ENCODE measurements around the gene MYO3B. TPM values are rescaled to one million over a fixed set of nuclear protein-coding genes. Genes with fewer than 3 reads are reported as not detected.
"Not testable (repeated sequence)": the region's sequence is repeated elsewhere in the genome, so short reads cannot be mapped to it uniquely, and the experiment has no call there.

MYO3B gene
- total RNA-seq, 1 donor from 2014 or later: not detected

GRCh38 chr2:170464268-170464667, 286.3 kb downstream of the MYO3B start:
- Histone ChIP-seq H3K4me1 (no peaks in the 10 kb centered on the region), H3K9me3 (no peaks in the 10 kb centered on the region), H3K27ac (no peak overlapping the region), H3K36me3 (no peaks in the 10 kb centered on the region), H3K27me3 (ENCODE audit: low read depth) (no peaks in the 10 kb centered on the region), H3K4me3 (no peak overlapping the region)
- ATAC-seq (no peak), DNase-seq (no peak)
- intact Hi-C loops (cut with DNase I): no loop called here
- TF ChIP-seq CTCF (IDR thresholded peaks at IDR 0.05): no peak

- H3K9me3 ChIP-seq: no peaks in the 10 kb centered on the region
- no peaks in the 10 kb centered on the region for H3K36me3 ChIP-seq
- no peak for ATAC-seq
- no peak for DNase-seq
- no peak overlapping the region for H3K27ac ChIP-seq
- no peaks in the 10 kb centered on the region for H3K4me1 ChIP-seq
- no peaks in the 10 kb centered on the region for H3K27me3 ChIP-seq (ENCODE audit: low read depth)
- no peak for TF ChIP-seq CTCF (IDR thresholded peaks at IDR 0.05)
- no peak overlapping the region for H3K4me3 ChIP-seq
- intact Hi-C loops (cut with DNase I): no loop called here
Measured at GRCh38 chr2:170465241-170465640, 287.3 kb downstream of the MYO3B start.

GRCh38 chr2:170466632-170467031, 288.7 kb downstream of the MYO3B start:
- intact Hi-C loops (cut with DNase I): no loop called here
- DNase-seq: no peak
- ATAC-seq: no peak
- Histone ChIP-seq H3K4me3 (no peak overlapping the region), H3K27me3 (ENCODE audit: low read depth) (no peaks in the 10 kb centered on the region), H3K27ac (no peak overlapping the region), H3K9me3 (no peaks in the 10 kb centered on the region), H3K4me1 (no peaks in the 10 kb centered on the region), H3K36me3 (no peaks in the 10 kb centered on the region)
- TF ChIP-seq CTCF (IDR thresholded peaks at IDR 0.05): no peak

- Histone ChIP-seq H3K4me1 (no peaks in the 10 kb centered on the region), H3K27ac (no peak overlapping the region), H3K27me3 (ENCODE audit: low read depth) (no peaks in the 10 kb centered on the region), H3K4me3 (no peak overlapping the region), H3K36me3 (no peaks in the 10 kb centered on the region), H3K9me3 (no peaks in the 10 kb centered on the region)
- no peak for DNase-seq
- TF ChIP-seq CTCF (IDR thresholded peaks at IDR 0.05): no peak
- no peak for ATAC-seq
- intact Hi-C loops (cut with DNase I): no loop called here
Measured at GRCh38 chr2:170467568-170468422, 289.8 kb downstream of the MYO3B start.

- no peak for TF ChIP-seq CTCF (IDR thresholded peaks at IDR 0.05)
- H3K4me1 ChIP-seq: no peaks in the 10 kb centered on the region
- no peak overlapping the region for H3K4me3 ChIP-seq
- no peaks in the 10 kb centered on the region for H3K36me3 ChIP-seq
- H3K9me3 ChIP-seq: no peaks in the 10 kb centered on the region
- intact Hi-C loops (cut with DNase I): no loop called here
- H3K27me3 ChIP-seq (ENCODE audit: low read depth): no peaks in the 10 kb centered on the region
- no peak overlapping the region for H3K27ac ChIP-seq
- DNase-seq (no peak), ATAC-seq (no peak)
Measured at GRCh38 chr2:170468557-170468956, 290.6 kb downstream of the MYO3B start.

- H3K36me3 ChIP-seq; ATAC-seq; H3K4me1 ChIP-seq; H3K4me3 ChIP-seq; H3K9me3 ChIP-seq; intact Hi-C loops (cut with DNase I); DNase-seq; H3K27ac ChIP-seq; H3K27me3 ChIP-seq (ENCODE audit: low read depth): not testable (repeated sequence)
Measured at GRCh38 chr2:170472498-170472897, 294.6 kb downstream of the MYO3B start.

Measured in lower lobe of right lung (tissue), 2 donors.